Stimulated activated CD8-positive, alpha-beta memory T cell treated with anti-CD3 and anti-CD28 coated beads, Interleukin-15, amount 100 ng/mL, for 48 hours (primary cell): Measurements from ENCODE around the gene HELZ2.

ENCODE experiments used
- DNase-seq, 2 donors: peaks; one replicate each; pipeline ENCODE4 v3.0.0-alpha.2; 2020; ENCODE audit warnings: low read depth in 2 of 2

HELZ2 gene

GRCh38 chr20:63598479-63599395 is 24.7 kb upstream of the HELZ2 start:
- DNase-seq: no peak

- DNase-seq: no peak
Observed at GRCh38 chr20:63597651-63598478, 23.8 kb upstream of the HELZ2 start.

- DNase-seq: no peak
Observed at GRCh38 chr20:63596423-63596822, 22.4 kb upstream of the HELZ2 start.

GRCh38 chr20:63595416-63596127 is 21.5 kb upstream of the HELZ2 start:
- DNase-seq: no peak

GRCh38 chr20:63594043-63594561 is 20.1 kb upstream of the HELZ2 start:
- no peak for DNase-seq

GRCh38 chr20:63592661-63593060 is 18.6 kb upstream of the HELZ2 start:
- DNase-seq: no peak

GRCh38 chr20:63591786-63592355 is 17.8 kb upstream of the HELZ2 start:
- no peak for DNase-seq

GRCh38 chr20:63591147-63591533 is 17.1 kb upstream of the HELZ2 start:
- no peak for DNase-seq

- no peak for DNase-seq
Observed at GRCh38 chr20:63590218-63591146, 16.4 kb upstream of the HELZ2 start.

- no peak for DNase-seq
Observed at GRCh38 chr20:63589261-63590217, 15.5 kb upstream of the HELZ2 start.

GRCh38 chr20:63588641-63589041 is 14.6 kb upstream of the HELZ2 start:
- no peak for DNase-seq

GRCh38 chr20:63587776-63588591 is 13.9 kb upstream of the HELZ2 start:
- no peak for DNase-seq

GRCh38 chr20:63587256-63587655 is 13.2 kb upstream of the HELZ2 start:
- no peak for DNase-seq

- no peak for DNase-seq
Observed at GRCh38 chr20:63586797-63587196, 12.8 kb upstream of the HELZ2 start.

GRCh38 chr20:63585616-63586565 is 11.9 kb upstream of the HELZ2 start:
- no peak for DNase-seq

GRCh38 chr20:63582382-63583063 is 8.5 kb upstream of the HELZ2 start:
- no peak for DNase-seq
